ENCODE data around the gene KRT26. TPM values are rescaled to one million over a fixed set of nuclear protein-coding genes. Genes with fewer than 3 reads are reported as not detected.
A peak's percentile ranks its signal among the peaks of the same experiment; 100 is the strongest.

Gene KRT26, protein sequence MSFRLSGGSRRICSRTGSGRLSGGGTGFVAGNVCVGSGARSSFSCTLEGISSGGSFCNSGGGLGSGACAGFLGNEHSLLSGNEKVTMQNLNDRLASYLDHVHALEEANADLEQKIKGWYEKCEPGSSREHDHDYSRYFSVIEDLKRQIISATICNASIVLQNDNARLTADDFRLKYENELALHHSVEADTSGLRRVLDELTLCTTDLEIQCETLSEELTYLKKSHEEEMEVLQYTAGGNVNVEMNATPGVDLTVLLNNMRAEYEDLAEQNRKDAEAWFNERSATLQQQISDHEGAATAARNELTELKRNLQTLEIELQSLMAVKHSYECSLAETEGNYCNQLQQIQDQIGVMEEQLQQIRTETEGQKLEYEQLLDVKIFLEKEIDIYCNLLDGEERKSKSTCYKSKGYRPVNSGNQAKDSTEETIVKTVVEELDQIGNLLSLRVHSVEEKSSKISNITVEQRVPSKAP
- total RNA-seq (2021): not detected in 2 replicates
- long read RNA-seq: 0 reads

- H3K9me3 Mint-ChIP-seq: no peaks in the 10 kb centered on the region
- H3K23me2 ChIP-seq (ENCODE audit: insufficient read length, low read depth, low read length, poor library complexity, severe bottlenecking): no peaks in the 10 kb centered on the region
- no peak within 1 kb of the TSS for H4K8ac ChIP-seq (replicated peaks; ENCODE audit: insufficient read length, low read depth, low read length)
- no peak within 1 kb of the TSS for H2AK5ac ChIP-seq (ENCODE audit: insufficient read length, low read length)
- no peak within 1 kb of the TSS for H4K5ac ChIP-seq (ENCODE audit: insufficient read length, low read depth, low read length)
- no peaks in the 10 kb centered on the region for H3K27me3 ChIP-seq (ENCODE audit: insufficient read depth, low read length)
- peaks cover 15% of the 10 kb centered on the region for H3K27me3 Mint-ChIP-seq (ENCODE audit: low read depth)
- DNase-seq: no peak
- H3K4me1 ChIP-seq (ENCODE audit: insufficient read depth, low read length): no peaks in the 10 kb centered on the region
- no peak within 1 kb of the TSS for H3K23ac ChIP-seq (ENCODE audit: insufficient read length, low read depth, low read length)
- no peak within 1 kb of the TSS for H2BK120ac ChIP-seq (ENCODE audit: low read depth, low read length, poor library complexity, severe bottlenecking)
- no peak within 1 kb of the TSS for H3K56ac ChIP-seq (ENCODE audit: insufficient read length, low read depth, low read length)
- no peak within 1 kb of the TSS for H3K27ac ChIP-seq (ENCODE audit: insufficient read length, low read depth, low read length)
- no peak within 1 kb of the TSS for H3K4me3 Mint-ChIP-seq
- H4K91ac ChIP-seq (ENCODE audit: insufficient read length, low read depth, low read length): no peak within 1 kb of the TSS
- no peak within 1 kb of the TSS for H2BK20ac ChIP-seq (ENCODE audit: low read depth, low read length, poor library complexity, severe bottlenecking)
- H3K27ac Mint-ChIP-seq: 0 out of 7 replicates have a peak within 1 kb of the TSS, but pooled peaks of 1 of the 3 experiments have one; percentile 30
- H3K14ac ChIP-seq (ENCODE audit: insufficient read depth, low read length): no peak within 1 kb of the TSS
- no peak within 1 kb of the TSS for H2BK5ac ChIP-seq (ENCODE audit: insufficient read length, low read length)
- H3T11ph ChIP-seq (ENCODE audit: low read length): no peak within 1 kb of the TSS
- TF ChIP-seq, protein P1, sequence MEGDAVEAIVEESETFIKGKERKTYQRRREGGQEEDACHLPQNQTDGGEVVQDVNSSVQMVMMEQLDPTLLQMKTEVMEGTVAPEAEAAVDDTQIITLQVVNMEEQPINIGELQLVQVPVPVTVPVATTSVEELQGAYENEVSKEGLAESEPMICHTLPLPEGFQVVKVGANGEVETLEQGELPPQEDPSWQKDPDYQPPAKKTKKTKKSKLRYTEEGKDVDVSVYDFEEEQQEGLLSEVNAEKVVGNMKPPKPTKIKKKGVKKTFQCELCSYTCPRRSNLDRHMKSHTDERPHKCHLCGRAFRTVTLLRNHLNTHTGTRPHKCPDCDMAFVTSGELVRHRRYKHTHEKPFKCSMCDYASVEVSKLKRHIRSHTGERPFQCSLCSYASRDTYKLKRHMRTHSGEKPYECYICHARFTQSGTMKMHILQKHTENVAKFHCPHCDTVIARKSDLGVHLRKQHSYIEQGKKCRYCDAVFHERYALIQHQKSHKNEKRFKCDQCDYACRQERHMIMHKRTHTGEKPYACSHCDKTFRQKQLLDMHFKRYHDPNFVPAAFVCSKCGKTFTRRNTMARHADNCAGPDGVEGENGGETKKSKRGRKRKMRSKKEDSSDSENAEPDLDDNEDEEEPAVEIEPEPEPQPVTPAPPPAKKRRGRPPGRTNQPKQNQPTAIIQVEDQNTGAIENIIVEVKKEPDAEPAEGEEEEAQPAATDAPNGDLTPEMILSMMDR (conservative IDR thresholded peaks at IDR 0.05): no peak
- no peak within 1 kb of the TSS for H3K18ac ChIP-seq (ENCODE audit: insufficient read length, low read depth, low read length)
- no peaks in the 10 kb centered on the region for H3K9me3 ChIP-seq (ENCODE audit: control insufficient read depth, low read depth, low read length)
- H4K20me1 ChIP-seq (ENCODE audit: control insufficient read depth, insufficient read depth, insufficient read length): no peaks in the 10 kb centered on the region
- no peaks in the 10 kb centered on the region for H3K79me1 ChIP-seq (ENCODE audit: insufficient read depth, low read depth, low read length, poor library complexity, severe bottlenecking)
- no peak within 1 kb of the TSS for H2AFZ ChIP-seq (ENCODE audit: low read length)
- no peak within 1 kb of the TSS for H2BK12ac ChIP-seq (ENCODE audit: insufficient read length, low read depth, low read length)
- no CpG with 5 or more reads among the region's 3 CpGs for WGBS (ENCODE audit: extremely low coverage, insufficient read length, low lambda C conversion rate)
- H3K9ac ChIP-seq (ENCODE audit: extremely low read depth, insufficient read length, low read length): no peak within 1 kb of the TSS
- H3K4me2 ChIP-seq (ENCODE audit: insufficient read depth, insufficient read length, low read length): no peak within 1 kb of the TSS
- H3K4me1 Mint-ChIP-seq: no peaks in the 10 kb centered on the region
- H3K36me3 Mint-ChIP-seq (ENCODE audit: insufficient read depth in 1 of 3, low read depth in 3 of 3): no peaks in the 10 kb centered on the region
- no peaks in the 10 kb centered on the region for H3K79me2 ChIP-seq (ENCODE audit: insufficient read depth, low read length)
- H2BK15ac ChIP-seq (ENCODE audit: low read depth, low read length): no peak within 1 kb of the TSS
- H3K4ac ChIP-seq (ENCODE audit: low read depth, low read length): no peak within 1 kb of the TSS
These were observed at the start of gene KRT26 for GRCh38 chr17:40772101-40772500. KRT26 (minus strand) TSS chr17:40772201; CDS start chr17:40772113, 88 bp downstream.
